GM23248 (cell line): ENCODE measurements around the gene STRN4. TPM values are rescaled to one million over a fixed set of nuclear protein-coding genes. Genes with fewer than 3 reads are reported as not detected.

Experiments used
- DNase-seq: peaks from one replicate; pipeline ENCODE4 v3.0.0-alpha.2; 2015
- H2AFZ ChIP-seq: fragments of 200-600 bp; sonication (generic); 2 replicates; pipeline ENCODE4 v1.6.1; 2016; ENCODE audit warnings: antibody characterized with exemption
- H3F3A ChIP-seq: fragments of 200-600 bp; sonication (generic); 2 replicates; pipeline ENCODE4 v1.6.1; 2016; ENCODE audit warnings: mild to moderate bottlenecking, antibody characterized with exemption, mixed run types; ENCODE audit not compliant: insufficient read depth
- H3K27ac ChIP-seq: fragments of 200-600 bp; sonication (generic); 2 replicates; pipeline ENCODE4 v1.5.1; 2016; ENCODE audit warnings: mild to moderate bottlenecking
- H3K27me3 ChIP-seq: fragments of 200-600 bp; sonication (generic); replicated peaks from 2 replicates; pipeline ENCODE4 v1.6.1; 2016; ENCODE audit warnings: mild to moderate bottlenecking; ENCODE audit not compliant: insufficient read depth
- H3K36me3 ChIP-seq: fragments of 200-600 bp; sonication (generic); 2 replicates; pipeline ENCODE4 v1.6.1; 2016; ENCODE audit warnings: low read depth, mild to moderate bottlenecking
- H3K4me1 ChIP-seq: fragments of 200-600 bp; sonication (generic); 2 replicates; pipeline ENCODE4 v1.6.1; 2016; ENCODE audit warnings: mild to moderate bottlenecking; ENCODE audit not compliant: insufficient read depth
- H3K4me2 ChIP-seq: fragments of 200-600 bp; sonication (generic); one replicate; pipeline ENCODE4 v1.6.1; 2016; ENCODE audit warnings: mild to moderate bottlenecking; ENCODE audit not compliant: unreplicated experiment
- H3K4me3 ChIP-seq: fragments of 200-600 bp; sonication (generic); 2 replicates; pipeline ENCODE4 v1.5.1; 2016; ENCODE audit warnings: mild to moderate bottlenecking
- H3K79me2 ChIP-seq: fragments of 200-600 bp; sonication (generic); 2 replicates; pipeline ENCODE4 v1.6.1; 2016; ENCODE audit warnings: mild to moderate bottlenecking; ENCODE audit not compliant: insufficient read depth
- H3K9ac ChIP-seq: fragments of 200-600 bp; sonication (generic); 2 replicates; pipeline ENCODE4 v1.6.1; 2016; ENCODE audit warnings: mild to moderate bottlenecking
- H3K9me2 ChIP-seq: fragments of 200-600 bp; sonication (generic); 2 replicates; pipeline ENCODE4 v1.6.1; 2016; ENCODE audit warnings: mixed run types, mild to moderate bottlenecking, moderate library complexity; ENCODE audit not compliant: insufficient read depth
- H3K9me3 ChIP-seq: fragments of 200-600 bp; sonication (generic); one replicate; pipeline ENCODE4 v1.6.1; 2017; ENCODE audit warnings: low read depth
- H4K20me1 ChIP-seq: fragments of 200-600 bp; sonication (generic); 2 replicates; pipeline ENCODE4 v1.6.0; 2016; ENCODE audit not compliant: insufficient read depth
- EZH2 ChIP-seq: fragments of 200-600 bp; sonication (generic); IDR thresholded peaks from 2 replicates; pipeline ENCODE4 v1.6.1; 2018; ENCODE audit warnings: antibody characterized with exemption, mild to moderate bottlenecking; ENCODE audit not compliant: insufficient read depth, poor library complexity, severe bottlenecking
- EZH2phosphoT487 ChIP-seq: fragments of 200-600 bp; sonication (generic); IDR thresholded peaks from 2 replicates; pipeline ENCODE4 v1.6.1; 2018; ENCODE audit warnings: antibody characterized with exemption, moderate library complexity, mild to moderate bottlenecking, low read depth; ENCODE audit not compliant: insufficient read depth
- WGBS, 2 experiments: methylation state at CpG; one replicate each; pipeline ENCODE4 v1.1.6; 2015 to 2017; ENCODE audit warnings: low lambda C conversion rate in 2 of 2, low coverage in 1 of 2; ENCODE audit errors: missing lambda C conversion rate in 2 of 2; 5-methylcytosine and 5-hydroxymethylcytosine counted together
- in situ Hi-C: fragments of 300-500 bp; cut with MboI; formaldehyde crosslinking; loops from 2 replicates; pipeline ENCODE4 v1.15.0; 2020
- polyA plus RNA-seq: library from polyadenylated mRNA; unstranded; fragments of >200 nt; fragmentation: Nextera tagmentation; extraction: Ambion mirVana; gene quantifications from 2 replicates; pipeline ENCODE4 v1.2.1, GENCODE V29; 2016
- total RNA-seq: library from RNA; depleted of rRNA; stranded (reverse); fragments of >200 nt; shearing (Covaris generic); gene quantifications from 2 replicates; pipeline ENCODE4 v1.2.3, GENCODE V29; 2014

Gene STRN4
- total and polyA plus RNA-seq, 2 experiments from 2014 or later, result 45.9 to 75.7 TPM

- Histone ChIP-seq H2AFZ (no peak overlapping the region), H3K9me2 (no peaks in the 10 kb centered on the region)
- TF ChIP-seq EZH2 (no peak), EZH2phosphoT487 (no peak)
Observed at GRCh38 chr19:46785980-46786235, 39.7 kb upstream of the STRN4 start.

GRCh38 chr19:46785054-46785979 lies 39.1 kb upstream of the STRN4 start:
- in situ Hi-C loops, result no loop called here
- Histone ChIP-seq H3K27me3 (no peaks in the 10 kb centered on the region), H3K9me2 (no peaks in the 10 kb centered on the region), H3K36me3 (peaks cover 23% of the 10 kb centered on the region; the same call in 1 of the 2 replicates), H3K4me3 (peak overlapping the region; percentile 94), H3K4me2 (peak overlapping the region; percentile 90), H3F3A (peaks cover 46% of the 10 kb centered on the region), H4K20me1 (no peaks in the 10 kb centered on the region), H3K79me2 (peaks cover 90% of the 10 kb centered on the region), H2AFZ (no peak overlapping the region), H3K9me3 (no peaks in the 10 kb centered on the region), H3K9ac (peak overlapping the region; percentile 99), H3K27ac (peak overlapping the region; percentile 95), H3K4me1 (peaks cover 31% of the 10 kb centered on the region)
- WGBS, 2 experiments, result 54 to 57% methylated on average over 19 of the region's 19 CpGs
- no peak for TF ChIP-seq EZH2phosphoT487
- TF ChIP-seq EZH2, result no peak
- DNase-seq, result peak; percentile 53

More at GRCh38 chr19:46785980-46786235, 39.7 kb upstream of the STRN4 start:
- H3K9ac ChIP-seq, result peak overlapping the region; percentile 99
- peak overlapping the region; percentile 94 for H3K4me3 ChIP-seq
- H3F3A ChIP-seq, result peaks cover 46% of the 10 kb centered on the region
- H3K36me3 ChIP-seq, result peaks cover 19% of the 10 kb centered on the region; the same call in 1 of the 2 replicates
- no peaks in the 10 kb centered on the region for H3K27me3 ChIP-seq
- H4K20me1 ChIP-seq, result no peaks in the 10 kb centered on the region
- peaks cover 86% of the 10 kb centered on the region for H3K79me2 ChIP-seq
- no peaks in the 10 kb centered on the region for H3K9me3 ChIP-seq
- in situ Hi-C loops, result no loop called here
- peak overlapping the region; percentile 90 for H3K4me2 ChIP-seq
- WGBS, 2 experiments, result 14 to 17% methylated on average over 4 of the region's 4 CpGs
- no peak for DNase-seq
- peak overlapping the region; percentile 95 for H3K27ac ChIP-seq
- peaks cover 26% of the 10 kb centered on the region for H3K4me1 ChIP-seq

DNA sequence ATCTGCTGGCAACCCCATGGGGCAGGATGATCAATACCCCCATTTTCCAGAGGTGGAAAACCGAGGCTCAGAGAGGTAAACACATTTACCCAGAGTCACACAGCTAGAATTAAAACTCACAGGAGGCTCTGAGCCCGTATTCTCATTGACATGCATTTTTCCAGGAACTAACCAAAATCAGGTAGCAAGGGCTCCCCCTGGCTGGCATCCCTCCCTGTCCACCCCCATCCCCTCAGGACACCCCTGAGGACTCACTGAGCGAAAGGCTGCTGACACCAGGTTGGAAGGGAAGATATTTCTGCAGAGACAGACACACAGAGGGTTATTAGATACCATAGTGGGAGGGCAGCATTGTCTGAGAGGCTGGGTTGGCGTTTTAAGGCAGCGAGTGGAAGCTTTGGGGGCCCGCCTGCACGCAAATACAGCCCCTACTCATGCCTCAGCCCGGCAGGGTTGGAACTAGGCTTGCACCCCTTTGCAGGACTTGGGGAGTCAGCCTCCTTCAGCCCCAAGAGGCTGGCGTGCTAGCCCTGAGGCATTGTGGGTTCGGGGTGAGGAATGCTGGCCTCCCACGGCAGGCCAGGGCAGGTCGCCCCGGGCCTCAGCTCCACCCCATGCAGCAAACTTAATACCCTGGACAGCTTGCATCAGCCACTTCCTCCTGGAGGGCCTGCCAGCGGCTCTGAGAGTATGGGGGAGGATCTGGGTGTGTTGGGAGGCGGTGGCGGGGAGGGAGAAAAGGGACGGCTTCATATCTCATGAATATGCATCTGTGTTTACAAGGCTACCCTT lies 38.2 kb upstream of the STRN4 start:
- no peaks in the 10 kb centered on the region for H3K27me3 ChIP-seq
- peaks cover 95% of the 10 kb centered on the region for H3K79me2 ChIP-seq
- peaks cover 29% of the 10 kb centered on the region; the same call in 1 of the 2 replicates for H3K36me3 ChIP-seq
- 27 to 28% methylated on average over 17 of the region's 17 CpGs for WGBS, 2 experiments
- no peak overlapping the region for H2AFZ ChIP-seq
- H3K9ac ChIP-seq, result peak overlapping the region; percentile 99
- peaks cover 32% of the 10 kb centered on the region for H3K4me1 ChIP-seq
- H3K27ac ChIP-seq, result peak overlapping the region; percentile 95
- peaks cover 48% of the 10 kb centered on the region for H3F3A ChIP-seq
- TF ChIP-seq EZH2, result no peak
- no peak for TF ChIP-seq EZH2phosphoT487
- peak; percentile 93 for DNase-seq
- H3K4me3 ChIP-seq, result peak overlapping the region; percentile 94
- in situ Hi-C loops, result no loop called here
- no peaks in the 10 kb centered on the region for H3K9me2 ChIP-seq
- no peaks in the 10 kb centered on the region for H4K20me1 ChIP-seq
- H3K4me2 ChIP-seq, result peak overlapping the region; percentile 90
- H3K9me3 ChIP-seq, result no peaks in the 10 kb centered on the region

DNA sequence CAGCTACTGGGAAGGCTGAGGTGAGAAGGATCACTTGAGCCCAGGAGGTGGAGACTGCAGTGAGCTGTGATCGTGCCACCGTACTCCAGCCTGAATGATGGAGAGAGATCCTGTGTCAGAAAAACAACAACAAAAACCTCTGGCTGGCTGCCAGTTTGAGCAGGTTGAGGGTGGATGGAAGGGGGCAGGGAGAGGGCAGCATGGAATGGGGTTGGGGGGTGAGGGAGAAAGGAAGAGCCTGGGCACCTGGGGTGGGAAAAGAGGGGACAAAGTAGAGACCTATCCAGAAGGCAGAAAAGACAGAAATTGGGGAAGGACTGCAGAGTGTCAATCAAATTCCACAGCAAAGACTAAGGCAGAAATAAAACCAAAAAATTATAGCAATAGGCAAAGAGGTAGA lies 37.4 kb upstream of the STRN4 start:
- TF ChIP-seq EZH2phosphoT487 (no peak), EZH2 (no peak)
- in situ Hi-C loops, result no loop called here
- Histone ChIP-seq H3K4me2 (peak overlapping the region; percentile 90), H3K4me3 (peak overlapping the region; percentile 94), H2AFZ (no peak overlapping the region), H4K20me1 (no peaks in the 10 kb centered on the region), H3K9me2 (no peaks in the 10 kb centered on the region), H3K27me3 (no peaks in the 10 kb centered on the region), H3K27ac (peak overlapping the region; percentile 95), H3K9ac (peak overlapping the region; percentile 99), H3K36me3 (peaks cover 35% of the 10 kb centered on the region; the same call in 1 of the 2 replicates), H3F3A (peaks cover 55% of the 10 kb centered on the region), H3K9me3 (no peaks in the 10 kb centered on the region), H3K79me2 (peaks cover 96% of the 10 kb centered on the region), H3K4me1 (peaks cover 29% of the 10 kb centered on the region)
- WGBS, 2 experiments, result 93 to 95% methylated on average over 2 of the region's 2 CpGs
- no peak for DNase-seq
